ENCODE measurements around the gene KLHL8. TPM values are rescaled to one million over a fixed set of nuclear protein-coding genes. Genes with fewer than 3 reads are reported as not detected.

Gene KLHL8
- total RNA-seq, 2 donors from 2014 or later, result 4.3 to 11.2 TPM

DNA sequence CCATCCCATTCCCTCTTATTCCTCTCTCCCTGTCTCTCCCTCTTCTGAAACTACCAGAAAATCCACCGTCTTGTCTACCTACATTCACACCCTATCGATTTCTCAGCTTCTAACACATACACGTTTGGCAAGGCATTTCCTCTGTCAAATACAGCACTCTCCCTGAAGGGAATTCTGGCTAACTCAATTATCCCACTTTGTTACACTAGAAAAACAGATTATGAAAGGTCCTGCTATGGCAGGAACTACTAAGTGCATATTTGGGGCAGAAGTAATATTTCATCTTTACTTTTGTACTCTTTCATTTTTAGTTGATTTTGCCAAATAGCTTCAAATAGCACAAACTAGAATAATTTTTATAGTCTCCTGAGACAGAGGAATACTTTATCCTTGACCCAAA lies 46.6 kb upstream of the KLHL8 start:
- TF ChIP-seq, protein P1, sequence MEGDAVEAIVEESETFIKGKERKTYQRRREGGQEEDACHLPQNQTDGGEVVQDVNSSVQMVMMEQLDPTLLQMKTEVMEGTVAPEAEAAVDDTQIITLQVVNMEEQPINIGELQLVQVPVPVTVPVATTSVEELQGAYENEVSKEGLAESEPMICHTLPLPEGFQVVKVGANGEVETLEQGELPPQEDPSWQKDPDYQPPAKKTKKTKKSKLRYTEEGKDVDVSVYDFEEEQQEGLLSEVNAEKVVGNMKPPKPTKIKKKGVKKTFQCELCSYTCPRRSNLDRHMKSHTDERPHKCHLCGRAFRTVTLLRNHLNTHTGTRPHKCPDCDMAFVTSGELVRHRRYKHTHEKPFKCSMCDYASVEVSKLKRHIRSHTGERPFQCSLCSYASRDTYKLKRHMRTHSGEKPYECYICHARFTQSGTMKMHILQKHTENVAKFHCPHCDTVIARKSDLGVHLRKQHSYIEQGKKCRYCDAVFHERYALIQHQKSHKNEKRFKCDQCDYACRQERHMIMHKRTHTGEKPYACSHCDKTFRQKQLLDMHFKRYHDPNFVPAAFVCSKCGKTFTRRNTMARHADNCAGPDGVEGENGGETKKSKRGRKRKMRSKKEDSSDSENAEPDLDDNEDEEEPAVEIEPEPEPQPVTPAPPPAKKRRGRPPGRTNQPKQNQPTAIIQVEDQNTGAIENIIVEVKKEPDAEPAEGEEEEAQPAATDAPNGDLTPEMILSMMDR (conservative IDR thresholded peaks at IDR 0.05), result no peak
- Mint-ChIP-seq H3K27me3 (ENCODE audit: insufficient read depth) (peaks cover 7% of the 10 kb centered on the region), H3K36me3 (ENCODE audit: low read depth) (peaks cover 5% of the 10 kb centered on the region), H3K4me3 (no peak overlapping the region), H3K4me1 (no peaks in the 10 kb centered on the region), H3K27ac (no peak overlapping the region), H3K9me3 (peaks cover 16% of the 10 kb centered on the region)
- H3K9me3 ChIP-seq (ENCODE audit: control insufficient read depth, low read length), result peaks cover 8% of the 10 kb centered on the region
- no peaks in the 10 kb centered on the region for H3K36me3 ChIP-seq (ENCODE audit: control insufficient read depth, insufficient read depth, low read length)
- no peak for DNase-seq
- H3K27ac ChIP-seq (ENCODE audit: low read depth, low read length), result no peak overlapping the region
- H3K9ac ChIP-seq (ENCODE audit: extremely low read depth, low read length, poor library complexity, severe bottlenecking), result no peak overlapping the region
- WGBS, 2 experiments (ENCODE audit: insufficient coverage in 1 of 2, insufficient read length in 1 of 2), result 80 to 84% methylated on average over 3 of the region's 3 CpGs
- H3K4me3 ChIP-seq (ENCODE audit: low read length), result no peak overlapping the region
- no peaks in the 10 kb centered on the region for H3K27me3 ChIP-seq (ENCODE audit: control insufficient read depth, insufficient read depth, low read length, poor library complexity, severe bottlenecking)
- no peaks in the 10 kb centered on the region for H3K4me1 ChIP-seq (ENCODE audit: control insufficient read depth, insufficient read depth, low read length)

DNA sequence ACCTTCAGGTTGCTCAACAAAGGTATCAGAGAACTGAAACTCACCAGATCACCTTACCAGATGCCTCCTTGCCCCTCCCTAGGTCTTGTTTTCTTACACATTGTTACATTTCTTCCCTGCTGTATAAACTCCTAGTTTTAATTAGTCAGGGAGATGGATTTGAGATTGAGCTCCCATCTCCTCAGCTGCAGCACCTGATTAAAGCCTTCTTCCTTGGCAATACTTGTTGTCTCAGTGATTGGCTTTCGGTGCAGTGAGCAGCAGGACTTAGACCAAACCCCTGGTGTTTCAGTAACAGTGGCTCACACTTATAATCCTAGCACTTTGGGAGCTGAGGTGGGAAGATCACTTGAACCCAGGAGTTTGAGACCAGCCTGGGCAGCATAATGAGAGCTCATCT lies 42.5 kb upstream of the KLHL8 start:
- Histone ChIP-seq H3K4me1 (ENCODE audit: control insufficient read depth, insufficient read depth, low read length) (no peaks in the 10 kb centered on the region), H3K27ac (ENCODE audit: low read depth, low read length) (no peak overlapping the region), H3K4me3 (ENCODE audit: low read length) (no peak overlapping the region), H3K27me3 (ENCODE audit: control insufficient read depth, insufficient read depth, low read length, poor library complexity, severe bottlenecking) (no peaks in the 10 kb centered on the region), H3K9ac (ENCODE audit: extremely low read depth, low read length, poor library complexity, severe bottlenecking) (no peak overlapping the region), H3K9me3 (ENCODE audit: control insufficient read depth, low read length) (peaks cover 8% of the 10 kb centered on the region), H3K36me3 (ENCODE audit: control insufficient read depth, insufficient read depth, low read length) (no peaks in the 10 kb centered on the region)
- H3K9me3 Mint-ChIP-seq, result peaks cover 17% of the 10 kb centered on the region
- H3K27ac Mint-ChIP-seq, result no peak overlapping the region
- H3K4me1 Mint-ChIP-seq, result no peaks in the 10 kb centered on the region
- no peak for DNase-seq
- H3K27me3 Mint-ChIP-seq (ENCODE audit: insufficient read depth), result peaks cover 8% of the 10 kb centered on the region
- TF ChIP-seq, protein P1 (conservative IDR thresholded peaks at IDR 0.05), result no peak
- H3K4me3 Mint-ChIP-seq, result no peak overlapping the region
- WGBS, 2 experiments (ENCODE audit: insufficient coverage in 1 of 2, insufficient read length in 1 of 2), result 88 to 97% methylated on average over 1 of the region's 1 CpG
- peaks cover 5% of the 10 kb centered on the region for H3K36me3 Mint-ChIP-seq (ENCODE audit: low read depth)

GRCh38 chr4:87260477-87260876 lies 40.1 kb upstream of the KLHL8 start:
- Histone ChIP-seq H3K9me3 (ENCODE audit: control insufficient read depth, low read length) (peaks cover 14% of the 10 kb centered on the region), H3K27ac (ENCODE audit: low read depth, low read length) (no peak overlapping the region), H3K27me3 (ENCODE audit: control insufficient read depth, insufficient read depth, low read length, poor library complexity, severe bottlenecking) (no peaks in the 10 kb centered on the region), H3K4me3 (ENCODE audit: low read length) (no peak overlapping the region), H3K36me3 (ENCODE audit: control insufficient read depth, insufficient read depth, low read length) (no peaks in the 10 kb centered on the region), H3K9ac (ENCODE audit: extremely low read depth, low read length, poor library complexity, severe bottlenecking) (no peak overlapping the region), H3K4me1 (ENCODE audit: control insufficient read depth, insufficient read depth, low read length) (no peaks in the 10 kb centered on the region)
- no peak overlapping the region for H3K4me3 Mint-ChIP-seq
- H3K36me3 Mint-ChIP-seq (ENCODE audit: low read depth), result peaks cover 5% of the 10 kb centered on the region
- peaks cover 24% of the 10 kb centered on the region for H3K9me3 Mint-ChIP-seq
- TF ChIP-seq, protein P1 (conservative IDR thresholded peaks at IDR 0.05), result no peak
- H3K27me3 Mint-ChIP-seq (ENCODE audit: insufficient read depth), result peaks cover 5% of the 10 kb centered on the region
- no peak overlapping the region for H3K27ac Mint-ChIP-seq
- DNase-seq, result no peak
- WGBS, 2 experiments (ENCODE audit: insufficient coverage in 1 of 2, insufficient read length in 1 of 2), result 85% methylated on average over 2 of the region's 2 CpGs; no CpG with 5 or more reads in 1 of the 2 experiments
- H3K4me1 Mint-ChIP-seq, result no peaks in the 10 kb centered on the region
